Progenitor cell of endocrine pancreas (in vitro differentiated cells): Measurements from ENCODE around the gene CNGA4. TPM values are rescaled to one million over a fixed set of nuclear protein-coding genes. Genes with fewer than 3 reads are reported as not detected.

Source experiments
- DNase-seq: peaks from one replicate; pipeline ENCODE4 v3.0.0; 2021; ENCODE audit warnings: low spot score; ENCODE audit not compliant: unreplicated experiment
- H3K27ac Mint-ChIP-seq: 2 replicates; pipeline ENCODE4 v1.8.0; 2021; ENCODE audit warnings: mild to moderate bottlenecking, moderate library complexity, mixed read lengths
- H3K27me3 Mint-ChIP-seq: 2 replicates; pipeline ENCODE4 v1.8.0; 2021; ENCODE audit warnings: mixed read lengths
- H3K36me3 Mint-ChIP-seq: 2 replicates; pipeline ENCODE4 v1.8.0; 2022; ENCODE audit warnings: mixed read lengths; ENCODE audit not compliant: insufficient read depth
- H3K4me1 Mint-ChIP-seq: 2 replicates; pipeline ENCODE4 v1.8.0; 2021; ENCODE audit warnings: low read depth, mixed read lengths
- H3K4me3 Mint-ChIP-seq: 2 replicates; pipeline ENCODE4 v1.8.0; 2021; ENCODE audit warnings: low read depth, mild to moderate bottlenecking, moderate library complexity, mixed read lengths
- H3K9me3 Mint-ChIP-seq: 2 replicates; pipeline ENCODE4 v1.8.0; 2021; ENCODE audit warnings: low read depth, mixed read lengths
- CTCF ChIP-seq: fragments of 200-600 bp; sonication (generic); IDR thresholded peaks from one replicate; pipeline ENCODE4 v1.5.0; 2021; ENCODE audit warnings: antibody characterized with exemption, mild to moderate bottlenecking; ENCODE audit not compliant: unreplicated experiment
- long read RNA-seq: library from polyadenylated mRNA; unstranded; transcript quantifications from one replicate; pipeline ENCODE4 v2.0.0, GENCODE V29; 2020
- total RNA-seq: library from RNA; stranded (reverse); gene quantifications from 2 replicates; pipeline ENCODE4 v1.2.1, GENCODE V29; 2021

Gene CNGA4
- 2.0 and 2.1 TPM in 2 replicates for total RNA-seq
- long read RNA-seq, partial matches to known transcripts, result 0 of 4 reads
- long read RNA-seq, other reads (novel, unspliced or antisense), result 0 of 4 reads

- Mint-ChIP-seq H3K27me3 (no peaks in the 10 kb centered on the region), H3K4me3 (no peak within 1 kb of the TSS), H3K9me3 (no peaks in the 10 kb centered on the region), H3K4me1 (peaks cover 7% of the 10 kb centered on the region), H3K27ac (peak within 1 kb of the TSS; percentile 34), H3K36me3 (no peaks in the 10 kb centered on the region)
- DNase-seq, result no peak
- no peak for TF ChIP-seq CTCF
Measured at GRCh38 chr11:6238902-6239301, at the start of gene CNGA4. Gene CNGA4 (plus strand): TSS chr11:6239089. CDS start chr11:6239207, 118 bp downstream.

GRCh38 chr11:6191742-6192141, 47.1 kb upstream of the CNGA4 start:
- no peaks in the 10 kb centered on the region for H3K36me3 Mint-ChIP-seq
- H3K9me3 Mint-ChIP-seq, result no peaks in the 10 kb centered on the region
- no peak overlapping the region for H3K27ac Mint-ChIP-seq
- H3K4me3 Mint-ChIP-seq, result no peak overlapping the region
- H3K4me1 Mint-ChIP-seq, result no peaks in the 10 kb centered on the region
- no peaks in the 10 kb centered on the region for H3K27me3 Mint-ChIP-seq
- DNase-seq, result no peak
- no peak for TF ChIP-seq CTCF

- no peaks in the 10 kb centered on the region for H3K27me3 Mint-ChIP-seq
- H3K4me3 Mint-ChIP-seq, result no peak overlapping the region
- no peak for DNase-seq
- H3K36me3 Mint-ChIP-seq, result no peaks in the 10 kb centered on the region
- no peak for TF ChIP-seq CTCF
- H3K9me3 Mint-ChIP-seq, result no peaks in the 10 kb centered on the region
- no peaks in the 10 kb centered on the region for H3K4me1 Mint-ChIP-seq
- H3K27ac Mint-ChIP-seq, result no peak overlapping the region
Measured at GRCh38 chr11:6194065-6194581, 44.8 kb upstream of the CNGA4 start.

- Mint-ChIP-seq H3K27me3 (no peaks in the 10 kb centered on the region), H3K27ac (no peak overlapping the region), H3K4me1 (no peaks in the 10 kb centered on the region), H3K4me3 (no peak overlapping the region), H3K36me3 (no peaks in the 10 kb centered on the region), H3K9me3 (no peaks in the 10 kb centered on the region)
- no peak for DNase-seq
- TF ChIP-seq CTCF, result no peak
Measured at GRCh38 chr11:6196396-6196795, 42.5 kb upstream of the CNGA4 start.

GRCh38 chr11:6197466-6198200, 41.3 kb upstream of the CNGA4 start:
- DNase-seq, result no peak
- Mint-ChIP-seq H3K27me3 (no peaks in the 10 kb centered on the region), H3K27ac (no peak overlapping the region), H3K4me3 (no peak overlapping the region), H3K36me3 (no peaks in the 10 kb centered on the region), H3K4me1 (no peaks in the 10 kb centered on the region), H3K9me3 (no peaks in the 10 kb centered on the region)
- no peak for TF ChIP-seq CTCF
